GM18502 (cell line): ENCODE data around the gene BEX5.
A peak's percentile ranks its signal among the peaks of the same experiment; 100 is the strongest.
"Not testable (repeated sequence)": the region's sequence is repeated elsewhere in the genome, so short reads cannot be mapped to it uniquely, and the experiment has no call there.

Experiments used
- ATAC-seq: cut with Tn5 transposase; IDR thresholded peaks from one replicate; pipeline ENCODE4 v1.9.1; 2021; ENCODE audit warnings: mild to moderate bottlenecking; ENCODE audit not compliant: unreplicated experiment, poor library complexity

The BEX5 gene

GRCh38 chrX:102155806-102156179 is at the start of gene BEX5:
Gene BEX5 (minus strand): TSS chrX:102155977. CDS start chrX:102154265, 1,712 bp downstream.
- ATAC-seq = peak; percentile 98

DNA sequence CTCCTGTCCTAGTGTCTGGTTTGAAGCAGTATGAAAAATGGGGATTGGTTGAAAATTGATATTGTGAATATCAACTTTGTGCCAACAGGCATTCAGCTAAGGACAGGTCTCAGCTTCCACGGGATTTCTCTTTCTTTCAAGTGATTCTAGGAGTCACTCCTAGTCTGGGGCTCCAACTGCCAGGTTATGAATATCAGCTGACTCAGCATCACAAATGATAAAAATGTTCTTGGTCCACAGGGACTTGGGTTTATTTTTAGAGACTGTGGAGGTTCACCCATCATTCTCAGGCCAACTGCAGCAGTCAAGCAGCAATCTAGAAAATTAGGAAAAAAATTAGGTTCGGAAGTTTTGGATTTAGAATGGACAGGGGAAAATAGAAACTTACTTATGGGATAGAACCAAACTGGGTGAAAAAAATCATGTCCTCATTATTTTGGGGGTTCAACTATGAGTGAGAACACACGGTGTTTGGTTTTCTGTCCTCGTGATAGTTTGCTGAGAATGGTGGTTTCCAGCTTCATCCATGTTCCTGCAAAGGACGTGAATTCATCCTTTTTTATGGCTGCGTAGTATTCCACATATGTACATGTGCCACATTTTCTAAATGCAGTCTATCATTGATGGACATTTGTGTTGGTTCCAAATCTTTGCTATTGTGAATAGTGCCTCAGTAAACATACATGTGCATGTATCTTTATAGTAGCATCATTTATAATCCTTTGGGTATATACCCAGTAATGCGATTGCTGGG is 30.4 kb upstream of the BEX5 start:
- no peak for ATAC-seq

DNA sequence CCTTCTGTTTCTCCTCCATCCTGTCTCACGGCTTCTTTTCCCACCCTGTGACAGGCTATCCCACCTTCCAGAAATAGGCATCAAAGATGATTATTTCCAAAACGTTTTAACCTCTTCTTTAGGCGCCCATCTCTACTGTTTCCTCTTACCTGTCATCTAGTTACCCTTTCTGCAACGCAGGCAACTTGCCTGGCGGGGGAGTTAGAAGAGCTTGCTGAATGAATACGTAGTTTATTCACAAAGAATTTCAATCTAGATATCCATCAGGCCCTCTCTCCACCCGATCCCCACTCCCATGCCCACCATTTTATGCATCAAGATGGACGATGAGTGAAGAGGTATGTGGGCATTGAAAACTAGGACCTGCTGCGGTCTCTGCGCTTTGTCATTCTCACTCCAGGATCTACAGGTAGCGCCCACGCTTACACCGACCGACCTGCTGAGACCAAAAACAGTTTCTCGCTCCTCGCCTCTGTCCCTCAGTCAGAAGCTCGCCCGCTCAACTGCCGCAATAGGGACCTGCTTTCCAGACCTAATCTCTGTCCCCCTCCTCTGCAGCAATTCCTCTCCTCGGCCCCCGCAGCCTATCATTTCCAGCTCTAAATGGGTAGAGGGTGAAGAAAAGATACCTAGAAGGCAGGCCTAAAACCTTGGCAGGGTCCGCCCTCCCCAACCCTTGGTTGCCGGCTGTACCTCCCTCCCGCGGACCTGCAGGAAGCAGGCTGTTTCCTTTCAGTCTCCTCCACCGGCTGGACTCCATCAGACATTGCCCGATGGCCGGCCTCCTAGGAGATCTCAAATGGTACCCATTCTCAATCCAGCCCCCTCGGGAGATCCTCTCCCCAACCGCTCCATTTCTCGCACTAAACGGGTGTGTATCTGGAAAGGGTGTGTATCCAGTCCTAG is 624 bp downstream of the BEX5 start:
- peak; percentile 48 for ATAC-seq

DNA sequence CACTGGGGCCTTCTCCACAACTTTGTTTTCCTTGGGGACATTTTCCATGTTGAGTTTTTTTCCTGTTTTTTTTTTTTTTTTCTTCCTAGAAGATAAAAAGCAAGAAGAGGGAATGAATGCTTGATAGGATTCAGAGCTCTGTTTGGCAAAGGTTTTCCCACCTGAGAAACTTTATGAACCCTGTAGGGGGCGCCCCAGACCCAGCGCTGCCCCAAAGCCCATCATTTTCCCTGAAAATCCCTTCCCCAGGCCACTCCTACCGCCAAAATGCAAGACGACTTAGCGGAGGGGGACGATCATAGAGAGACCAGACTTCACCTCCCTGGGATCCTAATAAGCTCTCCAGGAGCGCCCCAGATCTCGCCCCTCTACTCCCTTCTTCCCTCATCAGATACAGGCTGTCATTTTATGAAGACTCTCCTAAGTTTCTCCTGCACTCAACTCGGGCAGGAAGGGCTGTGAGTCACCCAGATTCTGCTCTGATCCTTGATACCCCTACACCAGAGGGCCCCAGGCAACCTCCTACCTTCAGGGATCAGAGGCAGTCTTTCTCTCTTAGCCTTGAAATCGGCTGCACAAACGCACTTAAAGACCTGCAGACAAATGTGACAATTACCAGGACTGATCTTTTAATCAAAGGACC is 1.4 kb downstream of the BEX5 start:
- no peak for ATAC-seq

DNA sequence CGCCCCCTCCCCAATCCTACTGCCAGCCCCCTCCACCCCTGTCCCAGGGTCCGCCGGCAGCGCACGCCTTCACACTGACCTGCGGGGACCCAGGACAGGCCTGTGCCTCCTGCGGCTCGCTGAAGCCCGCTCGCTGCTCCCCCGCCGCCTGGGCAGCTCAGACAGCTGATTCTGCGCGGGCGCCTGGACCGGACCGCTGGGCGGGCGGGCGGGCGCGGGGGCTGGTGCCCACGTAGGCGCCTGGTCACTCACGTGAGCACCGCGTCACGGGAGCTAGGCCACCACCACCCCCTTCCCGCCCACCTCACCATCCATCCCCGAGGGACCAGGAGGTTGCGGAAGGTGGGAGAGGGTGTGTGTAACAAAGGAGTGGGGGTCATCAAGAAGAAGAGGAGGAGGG is 13.5 kb downstream of the BEX5 start, which contains the start of gene TCEAL6:
TSS of gene TCEAL6 (minus strand) at position 208 of the 400 bp plus-strand sequence.
- ATAC-seq = not testable (repeated sequence)

DNA sequence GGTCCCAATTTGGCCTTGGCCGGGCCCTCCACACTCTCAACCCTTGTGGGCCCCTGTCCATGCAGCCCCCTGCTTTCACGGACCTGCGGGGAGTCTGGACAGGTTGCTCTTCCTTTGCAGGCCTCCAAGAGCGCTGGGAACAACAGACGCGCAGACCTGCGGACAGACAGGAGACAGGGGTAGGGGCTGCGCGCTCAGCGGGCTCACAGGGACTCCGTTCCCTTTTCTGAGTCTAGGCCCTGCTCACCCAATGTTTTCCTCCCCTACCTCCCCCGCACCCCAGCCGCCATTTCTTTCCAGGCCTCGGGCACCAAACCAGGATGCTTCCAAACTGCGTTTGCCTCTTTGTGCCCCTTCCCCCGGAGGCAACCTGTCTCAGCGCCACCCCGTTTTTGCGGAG is 14.1 kb downstream of the BEX5 start:
- not testable (repeated sequence) for ATAC-seq

GRCh38 chrX:102140876-102141275 is 14.9 kb downstream of the BEX5 start:
- ATAC-seq = not testable (repeated sequence)

DNA sequence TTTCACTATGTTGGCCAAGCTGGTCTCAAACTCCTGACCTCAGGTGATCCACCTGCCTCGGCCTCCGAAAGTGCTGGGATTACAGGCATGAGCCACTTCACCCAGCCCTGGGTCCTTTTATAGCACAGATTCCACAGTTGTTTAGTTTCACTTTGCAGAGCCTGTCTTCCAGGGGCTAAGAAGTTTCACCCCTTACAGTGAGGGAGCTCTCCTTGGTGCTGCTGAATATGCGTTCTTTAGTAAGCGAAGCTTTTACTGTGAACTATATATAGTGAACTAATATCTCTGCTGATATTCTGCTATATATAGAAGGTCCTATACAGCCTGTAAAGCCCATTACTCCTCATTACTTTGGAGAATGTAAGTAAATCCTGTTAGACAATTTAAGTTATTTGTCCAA is 17.7 kb downstream of the BEX5 start:
- ATAC-seq = no peak

- no peak for ATAC-seq
These were observed 26.3 kb downstream of the BEX5 start for GRCh38 chrX:102129473-102129872.

GRCh38 chrX:102126863-102127262 is 28.9 kb downstream of the BEX5 start:
- no peak for ATAC-seq

DNA sequence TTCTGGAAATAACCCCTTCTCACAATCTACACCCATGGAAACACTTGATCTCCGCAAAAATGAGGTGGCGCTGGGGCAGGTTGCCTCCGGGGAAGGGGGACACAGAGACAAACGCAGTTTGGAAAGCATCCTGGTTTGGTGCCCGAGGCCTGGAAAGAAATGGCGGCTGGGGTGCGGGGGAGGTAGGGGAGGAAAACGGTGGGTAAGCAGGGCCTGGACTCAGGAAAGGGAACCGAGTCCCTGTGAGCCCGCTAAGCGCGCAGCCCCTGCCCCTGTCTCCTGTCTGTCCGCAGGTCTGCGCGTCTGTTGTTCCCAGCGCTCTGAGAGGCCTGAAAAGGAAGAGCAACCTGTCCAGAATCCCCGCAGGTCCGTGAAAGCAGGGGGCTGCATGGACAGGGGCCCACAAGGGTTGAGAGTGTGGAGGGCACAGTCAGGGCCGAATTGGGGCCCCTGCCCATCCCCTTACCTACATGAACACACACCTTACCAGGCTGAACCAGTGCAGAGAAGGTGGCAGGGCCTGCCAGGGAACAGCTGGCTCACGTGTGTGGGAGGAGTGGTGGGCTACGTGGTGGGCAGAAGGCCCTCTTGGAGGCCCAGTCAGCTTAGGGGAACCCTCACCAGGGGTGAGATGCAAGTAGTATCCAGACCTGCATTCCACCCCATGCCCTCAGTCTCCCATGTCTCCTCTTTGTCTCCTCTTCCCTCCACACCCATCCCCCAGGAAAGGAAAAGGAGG is 29.5 kb downstream of the BEX5 start:
- ATAC-seq = not testable (repeated sequence)

DNA sequence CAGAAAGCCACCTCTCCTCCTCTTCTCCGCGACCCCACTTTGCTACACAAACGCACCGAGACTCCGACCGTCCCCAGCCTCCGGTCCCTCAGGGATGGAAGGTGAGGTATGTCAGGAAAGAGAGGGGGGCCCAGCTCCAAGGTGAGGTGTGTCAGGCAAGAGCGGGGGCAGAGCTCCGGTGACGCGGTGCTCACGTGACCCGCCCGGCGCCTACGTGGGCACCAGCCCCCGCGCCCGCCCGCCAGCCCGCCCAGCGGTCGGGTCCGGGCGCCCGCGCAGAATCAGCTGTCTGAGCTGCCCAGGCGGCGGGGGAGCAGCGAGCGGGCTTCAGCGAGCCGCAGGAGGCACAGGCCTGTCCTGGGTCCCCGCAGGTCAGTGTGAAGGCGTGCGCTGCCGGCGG is 30.3 kb downstream of the BEX5 start, which contains the start of gene TCEAL2:
TSS of gene TCEAL2 (plus strand) at position 244 of the 400 bp plus-strand sequence. CDS start 1,152 bp downstream, outside the sequence.
- ATAC-seq = not testable (repeated sequence)

DNA sequence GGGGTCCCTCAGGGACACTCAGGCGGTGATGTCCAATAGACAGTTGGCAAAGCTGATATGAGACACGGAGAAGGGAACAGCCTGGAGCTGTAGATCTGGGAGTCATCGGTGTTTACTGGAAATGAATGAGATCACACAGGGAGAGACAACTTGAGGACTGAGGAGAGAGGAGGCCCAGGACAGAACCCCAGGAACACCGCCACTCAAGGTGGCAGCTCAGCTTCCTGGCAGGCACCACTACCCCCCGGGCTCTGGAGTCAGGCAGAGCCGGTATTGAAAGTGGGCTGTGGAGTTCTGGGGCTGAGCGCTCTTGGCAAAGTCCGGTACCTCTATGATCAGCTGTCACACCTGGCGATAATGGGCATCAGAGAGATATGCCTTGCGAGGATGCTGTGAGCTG is 30.8 kb downstream of the BEX5 start:
- not testable (repeated sequence) for ATAC-seq

DNA sequence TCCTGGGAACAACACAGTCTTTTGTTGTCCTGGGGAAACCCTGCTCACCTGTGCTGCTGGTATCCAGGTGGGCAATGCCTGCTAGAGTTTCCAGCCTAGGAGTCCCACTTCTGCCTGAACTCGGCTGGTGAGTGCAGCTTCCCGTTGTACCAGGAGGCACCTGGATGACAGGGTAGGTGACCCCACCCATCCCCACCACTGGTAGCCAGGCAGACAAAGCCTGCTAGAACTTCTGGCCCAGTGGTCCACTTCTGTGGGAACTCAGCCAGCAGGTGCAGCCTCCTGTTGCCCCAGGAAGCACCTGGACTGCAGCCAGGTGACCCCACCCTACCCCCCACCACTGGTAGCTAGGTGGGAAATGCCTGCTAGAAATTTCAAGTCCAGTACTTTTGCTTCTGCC is 40.0 kb downstream of the BEX5 start:
- ATAC-seq = no peak

- ATAC-seq = no peak
These were observed 42.4 kb downstream of the BEX5 start for GRCh38 chrX:102113367-102113766.
